ENCODE results near the gene CXXC5. TPM values are rescaled to one million over a fixed set of nuclear protein-coding genes. Genes with fewer than 3 reads are reported as not detected.

The CXXC5 gene
- total and polyA plus RNA-seq, 2 of the 4 experiments (the other 2 are of a cell fraction) = 24.9 to 35.7 TPM

DNA sequence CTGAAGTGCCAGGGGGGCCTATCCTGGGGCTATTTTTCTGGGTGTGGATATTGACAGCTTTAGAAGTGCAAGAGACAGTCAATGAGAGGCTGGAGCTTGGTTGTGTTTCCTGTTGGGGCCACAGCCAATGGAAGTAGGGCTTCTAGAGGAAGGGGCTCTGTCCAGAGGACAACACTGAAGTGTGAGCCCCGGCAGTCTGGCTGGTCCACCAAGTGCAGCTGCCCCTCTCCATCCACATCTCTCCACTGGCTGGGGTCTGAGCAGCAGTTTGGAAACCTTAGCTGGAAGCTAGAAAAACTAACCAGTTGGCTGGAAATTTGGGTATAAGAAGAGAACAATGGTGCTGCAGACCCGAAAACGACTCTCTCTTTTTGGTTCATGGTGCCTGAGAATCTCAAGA, 83.1 kb downstream of the CXXC5 start:
- no peak overlapping the region for H4K5ac ChIP-seq (ENCODE audit: low read depth, low read length)
- H4K91ac ChIP-seq (ENCODE audit: insufficient read depth, low read depth, low read length) = no peak overlapping the region
- no peak overlapping the region for H2BK15ac ChIP-seq (ENCODE audit: low read depth, low read length)
- H3K4me3 ChIP-seq (ENCODE audit: insufficient read depth, low read depth, low read length) = no peak overlapping the region
- 67% methylated on average over 2 of the region's 3 CpGs; no CpG with 5 or more reads in 1 of the 2 experiments for WGBS, 2 experiments (ENCODE audit: extremely low coverage in 2 of 2, insufficient read length in 1 of 2)
- no peaks in the 10 kb centered on the region for H3K36me3 ChIP-seq (ENCODE audit: control insufficient read depth, insufficient read depth, low read length)
- no peaks in the 10 kb centered on the region for H3K9me3 ChIP-seq (ENCODE audit: control insufficient read depth, insufficient read depth, low read length)
- H3K23ac ChIP-seq (ENCODE audit: low read depth, low read length) = no peak overlapping the region
- no peak overlapping the region for H2BK20ac ChIP-seq (ENCODE audit: low read depth, low read length)
- ChIA-PET POLR2A (ENCODE audit: unreplicated experiment) (no interaction called here), CTCF (no interaction called here)
- DNase-seq = no peak
- no peak overlapping the region for H3K4me2 ChIP-seq (ENCODE audit: low read depth, low read length)
- H2BK5ac ChIP-seq (ENCODE audit: low read depth, low read length, poor library complexity, severe bottlenecking) = no peak overlapping the region
- no peaks in the 10 kb centered on the region for H3K4me1 ChIP-seq (ENCODE audit: control insufficient read depth, insufficient read depth, low read length)
- TF ChIP-seq RAD21 (IDR thresholded peaks at IDR 0.05; ENCODE audit: low read length) (no peak), MXI1 (IDR thresholded peaks at IDR 0.05; ENCODE audit: borderline replicate concordance, low read depth, low read length) (no peak), POLR2A (IDR thresholded peaks at IDR 0.05; ENCODE audit: low read depth, low read length) (no peak), MAFK (IDR thresholded peaks at IDR 0.05; ENCODE audit: low read depth, low read length) (no peak), MAZ (IDR thresholded peaks at IDR 0.05; ENCODE audit: borderline replicate concordance, low read depth, low read length) (no peak), CHD1 (IDR thresholded peaks at IDR 0.05; ENCODE audit: low read depth, low read length) (no peak), RCOR1 (IDR thresholded peaks at IDR 0.05; ENCODE audit: insufficient replicate concordance, low read length) (no peak), NFE2L2 (IDR thresholded peaks at IDR 0.05; ENCODE audit: low read depth, low read length) (no peak), BHLHE40 (IDR thresholded peaks at IDR 0.05; ENCODE audit: low read depth, low read length) (no peak), FOS (IDR thresholded peaks at IDR 0.05; ENCODE audit: low read depth, low read length) (no peak), SMC3 (IDR thresholded peaks at IDR 0.05; ENCODE audit: low read depth, low read length) (no peak), RFX5 (IDR thresholded peaks at IDR 0.05; ENCODE audit: low read depth, low read length) (no peak), CEBPB (IDR thresholded peaks at IDR 0.05; ENCODE audit: low read depth, low read length) (no peak)
- TF ChIP-seq, protein P1, sequence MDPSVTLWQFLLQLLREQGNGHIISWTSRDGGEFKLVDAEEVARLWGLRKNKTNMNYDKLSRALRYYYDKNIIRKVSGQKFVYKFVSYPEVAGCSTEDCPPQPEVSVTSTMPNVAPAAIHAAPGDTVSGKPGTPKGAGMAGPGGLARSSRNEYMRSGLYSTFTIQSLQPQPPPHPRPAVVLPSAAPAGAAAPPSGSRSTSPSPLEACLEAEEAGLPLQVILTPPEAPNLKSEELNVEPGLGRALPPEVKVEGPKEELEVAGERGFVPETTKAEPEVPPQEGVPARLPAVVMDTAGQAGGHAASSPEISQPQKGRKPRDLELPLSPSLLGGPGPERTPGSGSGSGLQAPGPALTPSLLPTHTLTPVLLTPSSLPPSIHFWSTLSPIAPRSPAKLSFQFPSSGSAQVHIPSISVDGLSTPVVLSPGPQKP (IDR thresholded peaks at IDR 0.05; ENCODE audit: borderline replicate concordance, low read depth, low read length) = no peak
- TF ChIP-seq, protein P2, sequence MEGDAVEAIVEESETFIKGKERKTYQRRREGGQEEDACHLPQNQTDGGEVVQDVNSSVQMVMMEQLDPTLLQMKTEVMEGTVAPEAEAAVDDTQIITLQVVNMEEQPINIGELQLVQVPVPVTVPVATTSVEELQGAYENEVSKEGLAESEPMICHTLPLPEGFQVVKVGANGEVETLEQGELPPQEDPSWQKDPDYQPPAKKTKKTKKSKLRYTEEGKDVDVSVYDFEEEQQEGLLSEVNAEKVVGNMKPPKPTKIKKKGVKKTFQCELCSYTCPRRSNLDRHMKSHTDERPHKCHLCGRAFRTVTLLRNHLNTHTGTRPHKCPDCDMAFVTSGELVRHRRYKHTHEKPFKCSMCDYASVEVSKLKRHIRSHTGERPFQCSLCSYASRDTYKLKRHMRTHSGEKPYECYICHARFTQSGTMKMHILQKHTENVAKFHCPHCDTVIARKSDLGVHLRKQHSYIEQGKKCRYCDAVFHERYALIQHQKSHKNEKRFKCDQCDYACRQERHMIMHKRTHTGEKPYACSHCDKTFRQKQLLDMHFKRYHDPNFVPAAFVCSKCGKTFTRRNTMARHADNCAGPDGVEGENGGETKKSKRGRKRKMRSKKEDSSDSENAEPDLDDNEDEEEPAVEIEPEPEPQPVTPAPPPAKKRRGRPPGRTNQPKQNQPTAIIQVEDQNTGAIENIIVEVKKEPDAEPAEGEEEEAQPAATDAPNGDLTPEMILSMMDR (conservative IDR thresholded peaks at IDR 0.05; ENCODE audit: low read depth, low read length) = no peak
- TF ChIP-seq, protein P3, sequence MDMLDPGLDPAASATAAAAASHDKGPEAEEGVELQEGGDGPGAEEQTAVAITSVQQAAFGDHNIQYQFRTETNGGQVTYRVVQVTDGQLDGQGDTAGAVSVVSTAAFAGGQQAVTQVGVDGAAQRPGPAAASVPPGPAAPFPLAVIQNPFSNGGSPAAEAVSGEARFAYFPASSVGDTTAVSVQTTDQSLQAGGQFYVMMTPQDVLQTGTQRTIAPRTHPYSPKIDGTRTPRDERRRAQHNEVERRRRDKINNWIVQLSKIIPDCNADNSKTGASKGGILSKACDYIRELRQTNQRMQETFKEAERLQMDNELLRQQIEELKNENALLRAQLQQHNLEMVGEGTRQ (IDR thresholded peaks at IDR 0.05; ENCODE audit: low read depth, low read length) = no peak
- no peaks in the 10 kb centered on the region for H4K20me1 ChIP-seq (ENCODE audit: insufficient read depth, low read length)
- H2AFZ ChIP-seq (replicated peaks; ENCODE audit: low read length, poor library complexity) = no peak overlapping the region
- peaks cover 4% of the 10 kb centered on the region; the same call in 1 of the 2 replicates for H3K9me1 ChIP-seq (ENCODE audit: insufficient read depth, low read length)
- no peak overlapping the region for H2AK5ac ChIP-seq (ENCODE audit: low read depth, low read length)
- H3K56ac ChIP-seq (ENCODE audit: extremely low read depth, insufficient read depth, low read length) = no peak overlapping the region
- H3K27me3 ChIP-seq (ENCODE audit: control insufficient read depth, insufficient read depth, low read length) = no peaks in the 10 kb centered on the region
- no peak overlapping the region for H2AK9ac ChIP-seq (replicated peaks; ENCODE audit: low read depth, low read length, poor library complexity)
- H2BK120ac ChIP-seq (ENCODE audit: low read depth, low read length) = no peak overlapping the region
- no peak overlapping the region for H4K8ac ChIP-seq (ENCODE audit: low read depth in 2 of 2, low read length in 2 of 2)
- dilution Hi-C loops (cut with HindIII; ENCODE audit: low sequenced_read_pairs, unreplicated experiment) (no loop called here), intact Hi-C loops (cut with micrococcal nuclease) (no loop called here), in situ Hi-C loops (cut with MboI; ENCODE audit: low sequenced_read_pairs) (no loop called here)
- no peaks in the 10 kb centered on the region for H3K79me1 ChIP-seq (ENCODE audit: low read depth in 1 of 2, low read length in 2 of 2)
- no peak overlapping the region for H3K27ac ChIP-seq (ENCODE audit: insufficient read depth, low read length)
- no peak overlapping the region for H3K18ac ChIP-seq (ENCODE audit: low read depth, low read length)
- ATAC-seq (ENCODE audit: low read depth) = no peak
- H3K4ac ChIP-seq (ENCODE audit: low read depth, low read length) = no peak overlapping the region
- H3K14ac ChIP-seq (replicated peaks; ENCODE audit: low read depth, low read length) = no peak overlapping the region
- BruUV-seq (replicated peaks) = no TSS peak
- H3K9ac ChIP-seq (ENCODE audit: low read depth, low read length) = no peak overlapping the region

Measured in IMR-90 (cell line).